OCI-LY1 (cell line): ENCODE measurements around the gene ZNF660.
A peak's percentile ranks its signal among the peaks of the same experiment; 100 is the strongest.

Experiments used
- H2AFZ ChIP-seq: fragments of 200-600 bp; sonication (generic), shearing (Covaris generic); 2 replicates; pipeline ENCODE4 v1.6.0; 2014; ENCODE audit warnings: antibody characterized with exemption, mild to moderate bottlenecking, low read length
- H3F3A ChIP-seq: fragments of 200-600 bp; sonication (generic), shearing (Covaris generic); 2 replicates; pipeline ENCODE4 v1.6.0; 2014; ENCODE audit warnings: mild to moderate bottlenecking, antibody characterized with exemption, low read length, moderate library complexity; ENCODE audit not compliant: insufficient read depth
- H3K27ac ChIP-seq: fragments of 200-600 bp; sonication (generic); 2 replicates; pipeline ENCODE4 v1.5.1; 2014; ENCODE audit warnings: low read length, mixed run types, mild to moderate bottlenecking, low read depth; ENCODE audit not compliant: poor library complexity, severe bottlenecking
- H3K27me3 ChIP-seq: fragments of 200-600 bp; sonication (generic); 2 replicates; pipeline ENCODE4 v1.6.0; 2014; ENCODE audit warnings: antibody characterized with exemption, mild to moderate bottlenecking, low read length, moderate library complexity; ENCODE audit not compliant: insufficient read depth
- H3K36me3 ChIP-seq: fragments of 200-600 bp; sonication (generic); 2 replicates; pipeline ENCODE4 v1.6.1; 2014; ENCODE audit warnings: mild to moderate bottlenecking, antibody characterized with exemption, low read length, moderate library complexity, mixed read lengths; ENCODE audit not compliant: insufficient read depth
- H3K4me1 ChIP-seq: fragments of 200-600 bp; sonication (generic); 2 replicates; pipeline ENCODE4 v1.5.1; 2014; ENCODE audit warnings: mild to moderate bottlenecking, low read length, moderate library complexity; ENCODE audit not compliant: insufficient read depth, severe bottlenecking
- H3K4me2 ChIP-seq: fragments of 200-600 bp; sonication (generic), shearing (Covaris generic); 2 replicates; pipeline ENCODE4 v1.6.1; 2014; ENCODE audit warnings: low read length
- H3K4me3 ChIP-seq: fragments of 200-600 bp; sonication (generic); 2 replicates; pipeline ENCODE4 v1.5.1; 2014; ENCODE audit warnings: low read length, low read depth, mild to moderate bottlenecking, mixed read lengths; ENCODE audit not compliant: poor library complexity, severe bottlenecking
- H3K79me2 ChIP-seq: fragments of 200-600 bp; shearing (Covaris generic); 2 replicates; pipeline ENCODE4 v1.6.1; 2016; ENCODE audit warnings: mixed run types, low read length, mixed read lengths; ENCODE audit not compliant: insufficient read depth
- H3K9ac ChIP-seq: fragments of 200-600 bp; sonication (generic), shearing (Covaris generic); 2 replicates; pipeline ENCODE4 v1.6.1; 2014; ENCODE audit warnings: mild to moderate bottlenecking, low read length, mixed read lengths
- H3K9me2 ChIP-seq: fragments of 200-600 bp; sonication (generic), shearing (Covaris generic); 2 replicates; pipeline ENCODE4 v1.6.1; 2014; ENCODE audit warnings: low read depth, mild to moderate bottlenecking, low read length, mixed read lengths
- H3K9me3 ChIP-seq: fragments of 200-600 bp; shearing (Covaris generic); 2 replicates; pipeline ENCODE4 v1.6.1; 2014; ENCODE audit warnings: low read length, mixed read lengths
- H4K20me1 ChIP-seq: fragments of 200-600 bp; sonication (generic), shearing (Covaris generic); 2 replicates; pipeline ENCODE4 v1.6.0; 2016; ENCODE audit warnings: mild to moderate bottlenecking, low read length; ENCODE audit not compliant: insufficient read depth
- CTCF ChIP-seq: fragments of 200-600 bp; sonication (generic), shearing (Covaris generic); IDR thresholded peaks from 2 replicates; pipeline ENCODE4 v1.5.1; 2017; ENCODE audit warnings: mild to moderate bottlenecking, antibody characterized with exemption, low read length, moderate library complexity, mixed read lengths
- EZH2 ChIP-seq: fragments of 200-600 bp; sonication (generic), shearing (Covaris generic); IDR thresholded peaks from 2 replicates; pipeline ENCODE4 v1.8.0; 2017; ENCODE audit warnings: borderline replicate concordance, mixed run types, mild to moderate bottlenecking, antibody characterized with exemption, low read length, moderate library complexity, mixed read lengths

ZNF660 gene

GRCh38 chr3:44642337-44642736 lies 57.6 kb downstream of the ZNF660 start:
- no peak overlapping the region for H3K4me2 ChIP-seq
- no peak overlapping the region for H3K4me3 ChIP-seq
- H3K27ac ChIP-seq: no peak overlapping the region
- H3K9ac ChIP-seq: no peak overlapping the region
- no peaks in the 10 kb centered on the region for H3K4me1 ChIP-seq
- no peaks in the 10 kb centered on the region for H3K79me2 ChIP-seq
- H3F3A ChIP-seq: no peaks in the 10 kb centered on the region
- H3K27me3 ChIP-seq: no peaks in the 10 kb centered on the region
- no peaks in the 10 kb centered on the region for H4K20me1 ChIP-seq
- H3K9me3 ChIP-seq: peaks cover 21% of the 10 kb centered on the region
- H2AFZ ChIP-seq: no peak overlapping the region
- H3K9me2 ChIP-seq: no peaks in the 10 kb centered on the region
- H3K36me3 ChIP-seq: peaks cover 49% of the 10 kb centered on the region
- TF ChIP-seq CTCF: no peak
- no peak for TF ChIP-seq EZH2

DNA sequence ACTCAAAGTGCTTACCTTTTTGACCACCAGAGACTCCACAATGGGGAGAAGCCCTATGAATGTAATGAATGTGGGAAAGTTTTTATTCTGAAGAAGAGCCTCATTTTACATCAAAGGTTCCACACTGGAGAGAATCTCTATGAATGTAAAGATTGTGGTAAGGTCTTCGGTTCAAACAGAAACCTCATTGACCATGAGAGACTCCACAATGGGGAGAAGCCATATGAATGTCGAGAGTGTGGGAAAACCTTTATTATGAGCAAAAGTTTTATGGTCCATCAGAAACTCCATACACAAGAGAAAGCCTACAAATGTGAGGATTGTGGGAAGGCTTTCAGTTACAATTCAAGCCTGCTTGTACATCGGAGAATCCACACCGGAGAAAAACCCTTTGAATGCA lies 58.3 kb downstream of the ZNF660 start:
- H3K9me2 ChIP-seq: no peaks in the 10 kb centered on the region
- no peak overlapping the region for H2AFZ ChIP-seq
- no peaks in the 10 kb centered on the region for H3F3A ChIP-seq
- no peaks in the 10 kb centered on the region for H3K27me3 ChIP-seq
- no peak overlapping the region for H3K9ac ChIP-seq
- peaks cover 5% of the 10 kb centered on the region for H3K4me1 ChIP-seq
- no peak overlapping the region for H3K4me3 ChIP-seq
- no peaks in the 10 kb centered on the region for H3K79me2 ChIP-seq
- H3K36me3 ChIP-seq: peaks cover 43% of the 10 kb centered on the region
- H3K27ac ChIP-seq: no peak overlapping the region
- H4K20me1 ChIP-seq: no peaks in the 10 kb centered on the region
- TF ChIP-seq CTCF (no peak), EZH2 (no peak)
- no peak overlapping the region for H3K4me2 ChIP-seq
- H3K9me3 ChIP-seq: peaks cover 21% of the 10 kb centered on the region

- peaks cover 5% of the 10 kb centered on the region for H3K9me3 ChIP-seq
- peak overlapping the region; percentile 85 for H3K4me2 ChIP-seq
- peaks cover 28% of the 10 kb centered on the region for H3K36me3 ChIP-seq
- peak overlapping the region; percentile 70 for H3K9ac ChIP-seq
- H2AFZ ChIP-seq: peak overlapping the region; percentile 95
- no peaks in the 10 kb centered on the region for H3K27me3 ChIP-seq
- no peaks in the 10 kb centered on the region for H3F3A ChIP-seq
- H3K79me2 ChIP-seq: no peaks in the 10 kb centered on the region
- peaks cover 16% of the 10 kb centered on the region for H3K4me1 ChIP-seq
- TF ChIP-seq EZH2: no peak
- no peak for TF ChIP-seq CTCF
- no peaks in the 10 kb centered on the region for H3K9me2 ChIP-seq
- no peaks in the 10 kb centered on the region for H4K20me1 ChIP-seq
- peak overlapping the region; percentile 73 for H3K4me3 ChIP-seq
- H3K27ac ChIP-seq: no peak overlapping the region
Observed at GRCh38 chr3:44647771-44648170, 63.0 kb downstream of the ZNF660 start.
